H1 (cell line): ENCODE results near the gene IL6R. TPM values are rescaled to one million over a fixed set of nuclear protein-coding genes. Genes with fewer than 3 reads are reported as not detected.

Experiments
- BRCA1 ChIP-seq: IDR thresholded peaks from 2 replicates; pipeline ENCODE4 v1.6.1; 2012; ENCODE audit warnings: low read depth, low read length, improper control_type of control experiment
- FOSL1 ChIP-seq: IDR thresholded peaks from 2 replicates; pipeline ENCODE4 v1.6.1; 2011; ENCODE audit warnings: mild to moderate bottlenecking, low read depth, low read length, moderate library complexity; ENCODE audit not compliant: insufficient read depth
- GTF2F1 ChIP-seq: IDR thresholded peaks from 2 replicates; pipeline ENCODE4 v1.6.1; 2012; ENCODE audit warnings: low read depth, low read length, improper control_type of control experiment, borderline replicate concordance
- JUN ChIP-seq: IDR thresholded peaks from 2 replicates; pipeline ENCODE4 v1.6.1; 2011; ENCODE audit warnings: low read depth, mild to moderate bottlenecking, improper control_type of control experiment, low read length
- KDM4A ChIP-seq: IDR thresholded peaks from one replicate; pipeline ENCODE4 v1.7.1; 2012; ENCODE audit warnings: low read depth, mild to moderate bottlenecking, moderate library complexity, low read length, inconsistent platforms; ENCODE audit not compliant: severe bottlenecking
- PHF8 ChIP-seq: fragments of 200-600 bp; sonication (generic); conservative IDR thresholded peaks from 2 replicates; pipeline ENCODE4 v1.7.1; 2012; ENCODE audit warnings: low read depth, mild to moderate bottlenecking, inconsistent platforms, low read length, moderate library complexity
- RNF2 ChIP-seq: fragments of 200-900, 300-1000 bp; sonication (generic); IDR thresholded peaks from 2 replicates; pipeline ENCODE4 v1.7.1; 2016; ENCODE audit warnings: borderline replicate concordance, low read depth, mild to moderate bottlenecking, antibody characterized with exemption, low read length; ENCODE audit not compliant: poor library complexity, severe bottlenecking; ENCODE audit errors: missing control alignments
- RXRA ChIP-seq: IDR thresholded peaks from 2 replicates; pipeline ENCODE4 v1.6.1; 2011; ENCODE audit warnings: low read depth, mild to moderate bottlenecking, low read length, moderate library complexity; ENCODE audit not compliant: insufficient read depth
- TEAD4 ChIP-seq: IDR thresholded peaks from 2 replicates; pipeline ENCODE4 v1.6.1; 2012; ENCODE audit warnings: low read depth, low read length, inconsistent platforms, mixed read lengths
- polyA plus RNA-seq, 7 experiments: library from polyadenylated mRNA; depleted of rRNA in 3 of 7; stranded (reverse) in 5 of 7; unstranded in 2 of 7; fragments of >200 nt in 5 of 7; fragments of 200-250 nt in 2 of 7; gene quantifications; 1 replicate in 5 of 7; 2 replicates in 1 of 7; 4 replicates in 1 of 7; pipeline versions ENCODE4 v1.2.1 to v1.2.3, GENCODE V29; 2011 to 2013; ENCODE audit warnings: missing spikeins in 2 of 7, mixed read lengths in 2 of 7
- total RNA-seq: library from RNA; stranded (reverse); fragmentation: NEBNext Ultra II Directional; extraction: Animal tissue kit (Norgen Biotek cat#: 25700); gene quantifications from 2 replicates; pipeline ENCODE4 v1.2.1, GENCODE V29; 2021

IL6R gene
- total and polyA plus RNA-seq, 2 of the 8 experiments (the other 6 are each of a cell fraction or from before 2014, with no cell fraction given): 2.3 to 3.0 TPM

DNA sequence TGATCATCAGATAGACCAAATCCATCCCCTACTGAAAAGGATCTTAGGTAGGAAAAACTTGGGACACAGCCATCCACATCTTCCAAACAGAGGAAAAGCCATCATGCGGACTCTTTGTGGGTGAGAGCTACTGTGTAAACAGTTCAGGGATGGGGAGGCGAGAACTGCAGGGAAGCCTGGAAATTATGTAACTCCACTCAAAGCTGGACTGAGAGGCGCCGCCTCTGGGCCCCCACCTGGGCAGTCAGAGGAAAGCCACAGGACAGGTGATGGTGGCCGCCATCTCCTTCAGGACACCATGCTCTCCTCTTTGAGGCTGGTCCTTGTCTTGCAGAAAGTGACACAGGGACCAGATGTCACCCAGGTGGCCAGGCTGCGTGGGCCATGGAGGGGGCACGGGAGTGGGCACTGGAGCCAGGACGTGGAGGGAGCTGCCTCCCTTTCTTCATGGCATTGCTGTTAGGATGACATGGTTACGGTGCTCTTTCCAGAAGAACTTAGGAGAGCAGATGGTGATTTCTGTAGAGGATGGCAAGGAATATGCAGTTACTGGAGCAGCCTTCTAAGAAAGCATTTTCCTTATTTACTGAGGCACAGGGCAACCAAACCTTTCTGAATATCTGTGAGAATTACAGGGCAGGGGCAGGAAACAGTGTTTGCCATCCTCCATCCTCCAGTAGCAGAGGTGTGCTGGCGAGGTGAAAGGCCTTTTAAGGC, 64.9 kb downstream of the IL6R start (continued):
- TF ChIP-seq JUN (no peak), FOSL1 (no peak), GTF2F1 (no peak), TEAD4 (no peak), RNF2 (no peak), PHF8 (no peak), KDM4A (no peak), BRCA1 (no peak), RXRA (no peak)
